ENCODE results near the gene SLC7A6OS. TPM values are rescaled to one million over a fixed set of nuclear protein-coding genes. Genes with fewer than 3 reads are reported as not detected.

SLC7A6OS gene
- total RNA-seq, 1 experiment from 2014 or later = 24.5 TPM

DNA sequence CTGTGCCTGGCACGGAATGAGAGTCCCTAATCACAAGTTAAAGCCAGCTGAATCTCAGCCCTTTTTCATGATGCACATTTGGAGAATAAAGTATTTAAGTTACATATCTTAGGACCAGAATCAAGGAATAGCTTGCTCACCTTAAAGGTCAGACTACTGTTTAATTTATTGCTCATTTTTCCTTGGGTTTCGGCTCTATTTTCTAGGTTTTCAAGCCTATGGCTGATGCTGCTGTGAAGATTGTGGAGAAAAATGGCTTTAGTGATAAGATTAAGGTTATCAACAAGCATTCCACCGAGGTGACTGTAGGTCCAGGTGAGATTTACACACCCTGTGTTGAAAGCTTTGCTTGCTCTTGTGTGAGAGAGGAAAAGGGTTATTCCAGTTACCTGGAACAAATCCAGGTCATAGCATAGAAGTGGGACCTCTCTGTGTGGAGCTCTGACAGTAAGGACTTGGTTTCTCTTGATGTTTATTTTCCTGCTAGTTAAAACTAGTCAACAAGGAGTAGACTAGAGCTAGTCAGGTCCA, 18.2 kb upstream of the SLC7A6OS start:
- Histone ChIP-seq H3K79me2 (ENCODE audit: insufficient read depth, low read length) (no peaks in the 10 kb centered on the region), H4K20me1 (ENCODE audit: control insufficient read depth, insufficient read depth, insufficient read length) (no peaks in the 10 kb centered on the region), H3K4me1 (ENCODE audit: insufficient read depth, low read length) (no peaks in the 10 kb centered on the region), H2BK120ac (ENCODE audit: low read depth, low read length, poor library complexity, severe bottlenecking) (no peak overlapping the region), H4K8ac (replicated peaks; ENCODE audit: insufficient read length, low read depth, low read length) (no peak overlapping the region), H3K4ac (ENCODE audit: low read depth, low read length) (no peak overlapping the region), H3K9ac (ENCODE audit: extremely low read depth, insufficient read length, low read length) (no peak overlapping the region), H3K79me1 (ENCODE audit: insufficient read depth, low read depth, low read length, poor library complexity, severe bottlenecking) (no peaks in the 10 kb centered on the region), H4K5ac (ENCODE audit: insufficient read length, low read depth, low read length) (no peak overlapping the region), H3K27ac (ENCODE audit: insufficient read length, low read depth, low read length) (no peak overlapping the region), H3K23me2 (ENCODE audit: insufficient read length, low read depth, low read length, poor library complexity, severe bottlenecking) (no peaks in the 10 kb centered on the region), H2BK15ac (ENCODE audit: low read depth, low read length) (no peak overlapping the region), H3K27me3 (ENCODE audit: insufficient read depth, low read length) (no peaks in the 10 kb centered on the region; the same call in 1 of the 2 replicates), H3K14ac (ENCODE audit: insufficient read depth, low read length) (no peak overlapping the region), H2BK12ac (ENCODE audit: insufficient read length, low read depth, low read length) (no peak overlapping the region), H2BK20ac (ENCODE audit: low read depth, low read length, poor library complexity, severe bottlenecking) (no peak overlapping the region), H3K9me3 (ENCODE audit: control insufficient read depth, low read depth, low read length) (no peaks in the 10 kb centered on the region), H3T11ph (ENCODE audit: low read length) (no peak overlapping the region), H3K23ac (ENCODE audit: insufficient read length, low read depth, low read length) (no peak overlapping the region), H3K4me2 (ENCODE audit: insufficient read depth, insufficient read length, low read length) (no peak overlapping the region), H4K91ac (ENCODE audit: insufficient read length, low read depth, low read length) (no peak overlapping the region), H2AK5ac (ENCODE audit: insufficient read length, low read length) (no peak overlapping the region), H2AFZ (ENCODE audit: low read length) (no peak overlapping the region), H3K18ac (ENCODE audit: insufficient read length, low read depth, low read length) (no peak overlapping the region), H2BK5ac (ENCODE audit: insufficient read length, low read length) (no peak overlapping the region), H3K56ac (ENCODE audit: insufficient read length, low read depth, low read length) (no peak overlapping the region)
- peaks cover 3 to 6% of the 10 kb centered on the region in 2 experiments; a peak in 3 of 4 replicates for H3K4me1 Mint-ChIP-seq
- no CpG with 5 or more reads among the region's 3 CpGs for WGBS (ENCODE audit: extremely low coverage, insufficient read length, low lambda C conversion rate)
- peaks cover 2 to 47% (median 24%) of the 10 kb centered on the region in 3 experiments; a peak in 6 of 7 replicates for H3K36me3 Mint-ChIP-seq (ENCODE audit: insufficient read depth in 1 of 3, low read depth in 3 of 3)
- no peaks in the 10 kb centered on the region for H3K27me3 Mint-ChIP-seq (ENCODE audit: low read depth)
- H3K27ac Mint-ChIP-seq = no peak overlapping the region
- H3K9me3 Mint-ChIP-seq = no peaks in the 10 kb centered on the region
- DNase-seq = no peak
- TF ChIP-seq, protein P1, sequence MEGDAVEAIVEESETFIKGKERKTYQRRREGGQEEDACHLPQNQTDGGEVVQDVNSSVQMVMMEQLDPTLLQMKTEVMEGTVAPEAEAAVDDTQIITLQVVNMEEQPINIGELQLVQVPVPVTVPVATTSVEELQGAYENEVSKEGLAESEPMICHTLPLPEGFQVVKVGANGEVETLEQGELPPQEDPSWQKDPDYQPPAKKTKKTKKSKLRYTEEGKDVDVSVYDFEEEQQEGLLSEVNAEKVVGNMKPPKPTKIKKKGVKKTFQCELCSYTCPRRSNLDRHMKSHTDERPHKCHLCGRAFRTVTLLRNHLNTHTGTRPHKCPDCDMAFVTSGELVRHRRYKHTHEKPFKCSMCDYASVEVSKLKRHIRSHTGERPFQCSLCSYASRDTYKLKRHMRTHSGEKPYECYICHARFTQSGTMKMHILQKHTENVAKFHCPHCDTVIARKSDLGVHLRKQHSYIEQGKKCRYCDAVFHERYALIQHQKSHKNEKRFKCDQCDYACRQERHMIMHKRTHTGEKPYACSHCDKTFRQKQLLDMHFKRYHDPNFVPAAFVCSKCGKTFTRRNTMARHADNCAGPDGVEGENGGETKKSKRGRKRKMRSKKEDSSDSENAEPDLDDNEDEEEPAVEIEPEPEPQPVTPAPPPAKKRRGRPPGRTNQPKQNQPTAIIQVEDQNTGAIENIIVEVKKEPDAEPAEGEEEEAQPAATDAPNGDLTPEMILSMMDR (conservative IDR thresholded peaks at IDR 0.05) = no peak
- no peak overlapping the region for H3K4me3 Mint-ChIP-seq
